PC-9 (cell line): ENCODE results near the gene ITPKC.

Experiments
- EZH2 ChIP-seq: fragments of 200-600 bp; sonication (generic); IDR thresholded peaks from 2 replicates; pipeline ENCODE4 v1.8.0; 2017; ENCODE audit warnings: antibody characterized with exemption, low read depth
- TF ChIP-seq, protein P1 (sequence below): fragments of 200-600 bp; sonication (generic); conservative IDR thresholded peaks from 2 replicates; pipeline ENCODE4 v1.6.1; 2017; ENCODE audit warnings: mixed run types, antibody characterized with exemption, mild to moderate bottlenecking, moderate library complexity

DNA sequence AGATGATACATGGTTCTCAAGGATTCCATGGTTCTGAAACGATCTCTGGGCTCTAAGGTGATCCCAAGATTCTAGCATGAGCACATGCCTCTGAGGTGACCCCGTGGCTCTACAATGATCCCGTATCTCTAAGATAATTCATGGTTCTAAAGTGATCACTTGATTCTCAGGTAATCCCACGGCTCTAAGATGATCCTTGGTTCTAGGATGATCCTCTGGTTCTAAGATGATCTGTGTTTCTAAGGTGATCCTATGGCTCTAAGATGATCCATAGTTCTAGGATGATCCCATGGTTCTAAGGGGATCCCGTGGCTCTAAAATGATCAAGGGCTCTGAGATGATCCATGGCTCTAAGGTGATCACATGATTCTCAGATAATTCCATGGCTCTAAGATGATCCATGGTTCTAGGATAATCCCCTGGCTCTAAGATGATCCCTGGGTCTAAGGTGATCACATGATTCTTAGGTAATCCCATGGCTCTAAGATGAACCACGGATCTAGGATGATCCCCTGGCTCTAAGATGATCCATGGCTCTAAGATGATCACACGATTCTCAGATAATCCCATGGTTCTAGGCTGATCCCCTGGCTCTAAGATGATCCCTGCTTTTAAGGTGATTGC lies 47.8 kb upstream of the ITPKC start:
- TF ChIP-seq, protein P1, sequence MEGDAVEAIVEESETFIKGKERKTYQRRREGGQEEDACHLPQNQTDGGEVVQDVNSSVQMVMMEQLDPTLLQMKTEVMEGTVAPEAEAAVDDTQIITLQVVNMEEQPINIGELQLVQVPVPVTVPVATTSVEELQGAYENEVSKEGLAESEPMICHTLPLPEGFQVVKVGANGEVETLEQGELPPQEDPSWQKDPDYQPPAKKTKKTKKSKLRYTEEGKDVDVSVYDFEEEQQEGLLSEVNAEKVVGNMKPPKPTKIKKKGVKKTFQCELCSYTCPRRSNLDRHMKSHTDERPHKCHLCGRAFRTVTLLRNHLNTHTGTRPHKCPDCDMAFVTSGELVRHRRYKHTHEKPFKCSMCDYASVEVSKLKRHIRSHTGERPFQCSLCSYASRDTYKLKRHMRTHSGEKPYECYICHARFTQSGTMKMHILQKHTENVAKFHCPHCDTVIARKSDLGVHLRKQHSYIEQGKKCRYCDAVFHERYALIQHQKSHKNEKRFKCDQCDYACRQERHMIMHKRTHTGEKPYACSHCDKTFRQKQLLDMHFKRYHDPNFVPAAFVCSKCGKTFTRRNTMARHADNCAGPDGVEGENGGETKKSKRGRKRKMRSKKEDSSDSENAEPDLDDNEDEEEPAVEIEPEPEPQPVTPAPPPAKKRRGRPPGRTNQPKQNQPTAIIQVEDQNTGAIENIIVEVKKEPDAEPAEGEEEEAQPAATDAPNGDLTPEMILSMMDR: no peak
- TF ChIP-seq EZH2: no peak
